GM12878 (cell line): ENCODE measurements around the gene POLR3E. TPM values are rescaled to one million over a fixed set of nuclear protein-coding genes. Genes with fewer than 3 reads are reported as not detected.
A peak's percentile ranks its signal among the peaks of the same experiment; 100 is the strongest.

Experiments used
- ATAC-seq: fragments of 200-7000 bp; cut with Tn5 transposase; 3 replicates; pipeline ENCODE4 v1.9.1; 2020; ENCODE audit warnings: mild to moderate bottlenecking, moderate library complexity
- BruUV-seq: library from RNA; stranded (reverse); fragments of 400-500 nt; replicated peaks from 2 replicates; lab custom pipeline; 2021; lab: Mats Ljungman, UMichigan
- CTCF ChIA-PET: fragments of 300-600 bp; sonication (Branson Sonifier 250); formaldehyde crosslinking; extraction: SDS; loops from one replicate; lab custom pipeline; 2021; ENCODE audit warnings: inconsistent platforms; lab: Yijun Ruan, JAX
- POLR2A ChIA-PET: fragments of 350-600 bp; formaldehyde crosslinking; extraction: SDS; loops from one replicate; lab custom pipeline; 2021; ENCODE audit warnings: inconsistent platforms; lab: Charles Lee
- RAD21 ChIA-PET: fragments of 300-600 bp; sonication (Branson Sonifier 250); formaldehyde crosslinking; loops from one replicate; lab custom pipeline; 2023; ENCODE audit warnings: antibody characterized with exemption; ENCODE audit not compliant: unreplicated experiment; lab: Charles Lee
- SMC1A ChIA-PET: fragments of 300-600 bp; sonication (Branson Sonifier 250); formaldehyde crosslinking; loops from one replicate; lab custom pipeline; 2023; ENCODE audit not compliant: unreplicated experiment, uncharacterized antibody; lab: Charles Lee
- DNase-seq: peaks from one replicate; pipeline ENCODE4 v3.0.0-alpha.2; 2011; ENCODE audit warnings: low read depth, low spot score
- FAIRE-seq: peaks from 3 replicates; lab custom pipeline; 2011; peaks lifted over from hg19 to GRCh38; lab: Jason Lieb, UNC
- H2AFZ ChIP-seq: 2 replicates; pipeline ENCODE4 v1.6.0; 2011; ENCODE audit warnings: low read depth, low read length, control low read depth; ENCODE audit not compliant: control insufficient read depth
- H3K27ac ChIP-seq: 2 replicates; pipeline ENCODE4 v1.5.1; 2011; ENCODE audit warnings: control low read depth; ENCODE audit not compliant: control insufficient read depth, insufficient read depth
- H3K27me3 ChIP-seq, 2 experiments: replicated peaks in 1 of 2; 2 replicates each; pipeline versions ENCODE4 v1.6.0 to v1.6.1; 2011; ENCODE audit warnings: low read length in 1 of 2; ENCODE audit not compliant: control insufficient read depth in 2 of 2, insufficient read depth in 2 of 2
- H3K36me3 ChIP-seq, 2 experiments: 2 replicates each; pipeline ENCODE4 v1.5.1; 2011; ENCODE audit warnings: low read length in 1 of 2; ENCODE audit not compliant: control insufficient read depth in 2 of 2, insufficient read depth in 2 of 2
- H3K4me1 ChIP-seq: 2 replicates; pipeline ENCODE4 v1.6.1; 2011; ENCODE audit warnings: mild to moderate bottlenecking, low read length, moderate library complexity, mixed read lengths; ENCODE audit not compliant: control insufficient read depth, insufficient read depth
- H3K4me2 ChIP-seq: 2 replicates; pipeline ENCODE4 v1.6.0; 2011; ENCODE audit warnings: control low read depth; ENCODE audit not compliant: control insufficient read depth, insufficient read depth
- H3K4me3 ChIP-seq: fragments of 200-600 bp; sonication (generic); 2 replicates; pipeline ENCODE4 v1.5.1; 2016
- H3K79me2 ChIP-seq: 2 replicates; pipeline ENCODE4 v1.6.0; 2011; ENCODE audit warnings: low read length; ENCODE audit not compliant: control insufficient read depth, insufficient read depth
- H3K9ac ChIP-seq: 2 replicates; pipeline ENCODE4 v1.8.0; 2011; ENCODE audit warnings: low read length, control low read depth, mixed read lengths; ENCODE audit not compliant: control insufficient read depth, insufficient read depth
- H3K9me3 ChIP-seq: replicated peaks from 3 replicates; pipeline ENCODE4 v1.5.1; 2011; ENCODE audit warnings: mild to moderate bottlenecking, low read length; ENCODE audit not compliant: control insufficient read depth, insufficient read depth
- H4K20me1 ChIP-seq: 2 replicates; pipeline ENCODE4 v1.6.0; 2011; ENCODE audit not compliant: control insufficient read depth, insufficient read depth
- ATF7 ChIP-seq: fragments of 450-650 bp; IDR thresholded peaks from 2 replicates; pipeline ENCODE4 v1.6.1; 2016; ENCODE audit warnings: low read depth, mild to moderate bottlenecking
- GABPA ChIP-seq: IDR thresholded peaks from 2 replicates; pipeline ENCODE4 v1.6.1; 2014; ENCODE audit warnings: antibody characterized with exemption, low read depth, mild to moderate bottlenecking, inconsistent platforms
- MYB ChIP-seq: fragments of 150-350 bp; IDR thresholded peaks from 2 replicates; pipeline ENCODE4 v1.6.1; 2014; ENCODE audit warnings: mild to moderate bottlenecking, low read depth, low read length, borderline replicate concordance
- NRF1 ChIP-seq: conservative IDR thresholded peaks from 2 replicates; pipeline ENCODE4 v1.6.1; 2011; ENCODE audit warnings: mild to moderate bottlenecking, low read depth, low read length, improper control_type of control experiment
- PAX5 ChIP-seq: IDR thresholded peaks from 2 replicates; pipeline ENCODE4 v1.6.1; 2011; ENCODE audit warnings: low read depth, low read length, borderline replicate concordance
- TCF7 ChIP-seq: IDR thresholded peaks from 2 replicates; pipeline ENCODE4 v1.6.1; 2014; ENCODE audit warnings: antibody characterized with exemption, borderline replicate concordance
- YY1 ChIP-seq: IDR thresholded peaks from 2 replicates; pipeline ENCODE4 v1.6.1; 2011; ENCODE audit warnings: low read depth, mild to moderate bottlenecking, low read length
- ZNF207 ChIP-seq: fragments of 450-650 bp; IDR thresholded peaks from 2 replicates; pipeline ENCODE4 v1.6.1; 2014; ENCODE audit warnings: antibody characterized with exemption, mild to moderate bottlenecking, borderline replicate concordance
- ZZZ3 ChIP-seq: IDR thresholded peaks from 2 replicates; pipeline ENCODE4 v1.6.1; 2011; ENCODE audit warnings: low read depth; ENCODE audit not compliant: control insufficient read depth, insufficient read length
- WGBS: methylation state at CpG from one replicate; pipeline ENCODE4 v1.1.6; 2016; ENCODE audit warnings: low lambda C conversion rate; ENCODE audit not compliant: insufficient replicate concordance, insufficient coverage; ENCODE audit errors: missing lambda C conversion rate; 5-methylcytosine and 5-hydroxymethylcytosine counted together
- in situ Hi-C: fragments of 300-500 bp; cut with MboI; formaldehyde crosslinking; loops from 9 replicates; pipeline ENCODE4 v1.14.3; 2018; ENCODE audit warnings: mixed read lengths
- intact Hi-C: fragments of 100-400 bp; cut with micrococcal nuclease; formaldehyde crosslinking; loops from one replicate; pipeline ENCODE4 v1.14.2; 2022; ENCODE audit not compliant: unreplicated experiment
- polyA plus RNA-seq, 11 experiments: library from polyadenylated mRNA; depleted of rRNA in 4 of 11; unstranded in 6 of 11; stranded (reverse) in 5 of 11; fragments of >200 nt; fragmentation: Nextera tagmentation in 4 of 11; fragmentation: Illumina TruSeq in 1 of 11; extraction: Ambion mirVana in 4 of 11; extraction: Trizol in 1 of 11; gene quantifications; 1 replicate in 1 of 11; 2 replicates in 10 of 11; pipeline versions ENCODE4 v1.2.1 to v1.2.3, GENCODE V29; 2011 to 2016; ENCODE audit warnings: inconsistent platforms in 2 of 11, missing spikeins in 2 of 11, low read depth in 1 of 11
- total RNA-seq, 4 experiments: library from RNA; depleted of rRNA in 3 of 4; stranded (reverse); fragments of >200 nt in 3 of 4; fragmentation: Illumina TruSeq in 1 of 4; extraction: Trizol in 1 of 4; gene quantifications; 2 replicates each; pipeline versions ENCODE4 v1.2.1 to v1.2.3, GENCODE V29; 2013 to 2021
- TF ChIP-seq, protein P1 (sequence below): IDR thresholded peaks from 2 replicates; pipeline ENCODE4 v1.6.1; 2012; ENCODE audit warnings: low read length, inconsistent platforms
- TF ChIP-seq, protein P2 (sequence below): fragments of 450-650 bp; IDR thresholded peaks from 2 replicates; pipeline ENCODE4 v1.6.1; 2014; ENCODE audit warnings: mild to moderate bottlenecking

Gene POLR3E
- total and polyA plus RNA-seq, 10 of the 15 experiments (the other 5 are each of a cell fraction or from before 2014, with no cell fraction given), result 11.1 to 79.5 (median 39.7) TPM

DNA sequence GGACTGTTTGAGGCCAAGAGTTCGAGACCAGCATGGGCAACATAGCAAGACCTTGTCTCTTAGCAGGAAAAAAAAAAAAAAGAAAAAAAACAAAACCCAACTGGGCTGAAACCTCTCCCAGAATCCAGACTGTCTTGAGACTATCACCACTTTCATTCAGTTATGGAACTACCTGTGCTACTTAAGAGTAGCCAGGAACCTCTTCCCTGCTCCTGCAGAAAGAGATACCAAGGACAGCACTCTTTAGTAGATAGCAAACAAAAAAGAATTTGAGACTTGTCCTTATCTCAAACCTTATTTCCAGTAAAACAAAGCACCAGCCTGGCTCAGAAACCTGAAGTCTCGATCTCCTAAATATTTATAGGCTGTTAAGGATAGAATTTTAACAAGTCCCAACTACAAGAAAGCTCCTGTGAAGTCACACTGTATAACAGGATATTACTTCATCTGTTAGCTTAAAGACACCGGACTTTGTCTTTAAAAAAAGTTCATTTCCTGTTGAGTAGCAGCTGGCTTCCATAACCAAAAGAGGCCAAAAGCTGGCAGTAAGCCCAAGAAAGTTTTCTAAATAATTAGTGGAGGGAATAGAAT is 72.1 kb downstream of the POLR3E start (continued):
- TF ChIP-seq MYB (no peak), ATF7 (peak; percentile 73), GABPA (peak; percentile 84)
- TF ChIP-seq, protein P1, sequence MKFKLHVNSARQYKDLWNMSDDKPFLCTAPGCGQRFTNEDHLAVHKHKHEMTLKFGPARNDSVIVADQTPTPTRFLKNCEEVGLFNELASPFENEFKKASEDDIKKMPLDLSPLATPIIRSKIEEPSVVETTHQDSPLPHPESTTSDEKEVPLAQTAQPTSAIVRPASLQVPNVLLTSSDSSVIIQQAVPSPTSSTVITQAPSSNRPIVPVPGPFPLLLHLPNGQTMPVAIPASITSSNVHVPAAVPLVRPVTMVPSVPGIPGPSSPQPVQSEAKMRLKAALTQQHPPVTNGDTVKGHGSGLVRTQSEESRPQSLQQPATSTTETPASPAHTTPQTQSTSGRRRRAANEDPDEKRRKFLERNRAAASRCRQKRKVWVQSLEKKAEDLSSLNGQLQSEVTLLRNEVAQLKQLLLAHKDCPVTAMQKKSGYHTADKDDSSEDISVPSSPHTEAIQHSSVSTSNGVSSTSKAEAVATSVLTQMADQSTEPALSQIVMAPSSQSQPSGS, result peak; percentile 44; the same call in 1 of the 2 replicates

GRCh38 chr16:22370038-22370820 is 73.0 kb downstream of the POLR3E start:
- H3K4me2 ChIP-seq, result peak overlapping the region; percentile 52
- CTCF ChIA-PET, result interaction anchor here (0.9 to 4.0 kb wide), 5 partner anchors 12 to 70 kb away, joined by 3 to 26 read pairs (median 6); no protein-coding TSS in a partner anchor
- POLR2A ChIA-PET, result interaction anchor here (0.5 to 12.9 kb wide), 3 partner anchors 13 to 151 kb away, joined by 3 to 185 read pairs (median 5); no protein-coding TSS in a partner anchor
- no peaks in the 10 kb centered on the region for H3K9me3 ChIP-seq
- H3K79me2 ChIP-seq, result peaks cover 75% of the 10 kb centered on the region
- peak overlapping the region; percentile 11; the same call in 1 of the 2 replicates for H3K27ac ChIP-seq
- SMC1A ChIA-PET, result interaction anchor here (1.5 to 12.5 kb wide), 5 partner anchors 9 to 40 kb away, joined by 3 to 205 read pairs (median 5); no protein-coding TSS in a partner anchor
- no peak for DNase-seq
- H3K36me3 ChIP-seq, result peaks cover 0 to 5% of the 10 kb centered on the region in 2 experiments; a peak in 1 of 4 replicates
- intact Hi-C loops (loop anchor here (5.0 kb wide), 2 partner anchors 48 to 178 kb away; no protein-coding TSS in a partner anchor), in situ Hi-C loops (no loop called here)
- 100% methylated on average over 2 of the region's 2 CpGs for WGBS
- H3K27me3 ChIP-seq, result no peaks in the 10 kb centered on the region
- peak; percentile 47 for FAIRE-seq
- H3K9ac ChIP-seq, result no peak overlapping the region
- no TSS peak for BruUV-seq
- peak overlapping the region; percentile 29; the same call in 1 of the 2 replicates for H3K4me3 ChIP-seq
- RAD21 ChIA-PET, result interaction anchor here (1.9 to 3.9 kb wide), 2 partner anchors 15 to 49 kb away, joined by 5 to 64 read pairs; no protein-coding TSS in a partner anchor
- no peaks in the 10 kb centered on the region for H4K20me1 ChIP-seq
- TF ChIP-seq TCF7, result no peak
- TF ChIP-seq PAX5, result no peak
- TF ChIP-seq, protein P2, sequence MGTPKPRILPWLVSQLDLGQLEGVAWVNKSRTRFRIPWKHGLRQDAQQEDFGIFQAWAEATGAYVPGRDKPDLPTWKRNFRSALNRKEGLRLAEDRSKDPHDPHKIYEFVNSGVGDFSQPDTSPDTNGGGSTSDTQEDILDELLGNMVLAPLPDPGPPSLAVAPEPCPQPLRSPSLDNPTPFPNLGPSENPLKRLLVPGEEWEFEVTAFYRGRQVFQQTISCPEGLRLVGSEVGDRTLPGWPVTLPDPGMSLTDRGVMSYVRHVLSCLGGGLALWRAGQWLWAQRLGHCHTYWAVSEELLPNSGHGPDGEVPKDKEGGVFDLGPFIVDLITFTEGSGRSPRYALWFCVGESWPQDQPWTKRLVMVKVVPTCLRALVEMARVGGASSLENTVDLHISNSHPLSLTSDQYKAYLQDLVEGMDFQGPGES, result no peak
- no peak for TF ChIP-seq ZNF207
- no peak for TF ChIP-seq ZZZ3
- TF ChIP-seq YY1, result no peak
- no peak for TF ChIP-seq NRF1
- H3K4me1 ChIP-seq, result peaks cover 19% of the 10 kb centered on the region
- no peak for ATAC-seq
- H2AFZ ChIP-seq, result no peak overlapping the region
